Natural killer cell (primary cell): ENCODE data around the gene PYCARD. TPM values are rescaled to one million over a fixed set of nuclear protein-coding genes. Genes with fewer than 3 reads are reported as not detected.
"Not testable (repeated sequence)": the region's sequence is repeated elsewhere in the genome, so short reads cannot be mapped to it uniquely, and the experiment has no call there.

ENCODE experiments used
- ATAC-seq, 3 donors: fragments of 150-1000 bp in 2 of 3; fragments of 200-7000 bp in 1 of 3; cut with Tn5 transposase; 1 replicate in 1 of 3; 2 replicates in 2 of 3; pipeline ENCODE4 v1.10.0; 2021; ENCODE audit warnings: mild to moderate bottlenecking in 2 of 3, moderate library complexity in 2 of 3
- DNase-seq, 2 donors: peaks; one replicate each; pipeline versions ENCODE4 v3.0.0 to v3.0.0-alpha.2; 2013 to 2021; ENCODE audit warnings: mixed read lengths in 1 of 2
- H3K27ac ChIP-seq: one replicate; pipeline ENCODE4 v1.5.1; 2013; ENCODE audit warnings: mild to moderate bottlenecking, low read length
- H3K27me3 ChIP-seq: one replicate; pipeline ENCODE4 v1.6.1; 2013; ENCODE audit warnings: low read length; ENCODE audit not compliant: control insufficient read depth, insufficient read depth
- H3K36me3 ChIP-seq: one replicate; pipeline ENCODE4 v1.6.1; 2013; ENCODE audit warnings: low read length; ENCODE audit not compliant: control insufficient read depth, insufficient read depth
- H3K4me1 ChIP-seq: one replicate; pipeline ENCODE4 v1.6.1; 2013; ENCODE audit warnings: low read length; ENCODE audit not compliant: control insufficient read depth, insufficient read depth
- H3K4me3 ChIP-seq: one replicate; pipeline ENCODE4 v1.5.1; 2013; ENCODE audit warnings: low read length
- H3K9me3 ChIP-seq: one replicate; pipeline ENCODE4 v1.6.1; 2013; ENCODE audit warnings: low read length; ENCODE audit not compliant: control insufficient read depth, insufficient read depth
- H3K27ac Mint-ChIP-seq, 2 donors: one replicate each; pipeline ENCODE4 v1.8.0; 2022; ENCODE audit warnings: mild to moderate bottlenecking in 2 of 2, mixed read lengths in 2 of 2, moderate library complexity in 1 of 2
- H3K27me3 Mint-ChIP-seq, 2 donors: one replicate each; pipeline ENCODE4 v1.8.0; 2022; ENCODE audit warnings: low read depth in 2 of 2, mixed read lengths in 2 of 2
- H3K36me3 Mint-ChIP-seq: one replicate; pipeline ENCODE4 v1.8.0; 2022; ENCODE audit warnings: mixed read lengths
- H3K4me1 Mint-ChIP-seq, 2 donors: one replicate each; pipeline ENCODE4 v1.8.0; 2022; ENCODE audit warnings: mixed read lengths in 2 of 2
- H3K4me3 Mint-ChIP-seq: one replicate; pipeline ENCODE4 v1.8.0; 2022; ENCODE audit warnings: mild to moderate bottlenecking, moderate library complexity, mixed read lengths
- H3K9me3 Mint-ChIP-seq, 2 donors: one replicate each; pipeline ENCODE4 v1.8.0; 2022; ENCODE audit warnings: mixed read lengths in 2 of 2
- CTCF ChIP-seq: fragments of 200-600 bp; IDR thresholded peaks from one replicate; pipeline ENCODE4 v1.8.0; 2022; ENCODE audit warnings: antibody characterized with exemption
- WGBS: methylation state at CpG from one replicate; pipeline ENCODE4 v1.1.7; 2013; ENCODE audit warnings: missing lambda C conversion rate; ENCODE audit not compliant: insufficient coverage; 5-methylcytosine and 5-hydroxymethylcytosine counted together
- intact Hi-C: fragments of 100-400 bp; cut with micrococcal nuclease; formaldehyde crosslinking; loops from one replicate; pipeline ENCODE4 v1.14.2; 2022
- total RNA-seq, 4 donors: library from RNA; stranded (reverse); fragments of 120-200 nt in 1 of 4; gene quantifications; one replicate each; pipeline versions ENCODE4 v1.2.3 to v1.2.4, GENCODE V29; 2013 to 2022

PYCARD gene
- total RNA-seq, 3 donors from 2014 or later (not counting 1 experiment from before 2014, with no cell fraction given), result 29.7 to 38.1 (median 37.6) TPM

DNA sequence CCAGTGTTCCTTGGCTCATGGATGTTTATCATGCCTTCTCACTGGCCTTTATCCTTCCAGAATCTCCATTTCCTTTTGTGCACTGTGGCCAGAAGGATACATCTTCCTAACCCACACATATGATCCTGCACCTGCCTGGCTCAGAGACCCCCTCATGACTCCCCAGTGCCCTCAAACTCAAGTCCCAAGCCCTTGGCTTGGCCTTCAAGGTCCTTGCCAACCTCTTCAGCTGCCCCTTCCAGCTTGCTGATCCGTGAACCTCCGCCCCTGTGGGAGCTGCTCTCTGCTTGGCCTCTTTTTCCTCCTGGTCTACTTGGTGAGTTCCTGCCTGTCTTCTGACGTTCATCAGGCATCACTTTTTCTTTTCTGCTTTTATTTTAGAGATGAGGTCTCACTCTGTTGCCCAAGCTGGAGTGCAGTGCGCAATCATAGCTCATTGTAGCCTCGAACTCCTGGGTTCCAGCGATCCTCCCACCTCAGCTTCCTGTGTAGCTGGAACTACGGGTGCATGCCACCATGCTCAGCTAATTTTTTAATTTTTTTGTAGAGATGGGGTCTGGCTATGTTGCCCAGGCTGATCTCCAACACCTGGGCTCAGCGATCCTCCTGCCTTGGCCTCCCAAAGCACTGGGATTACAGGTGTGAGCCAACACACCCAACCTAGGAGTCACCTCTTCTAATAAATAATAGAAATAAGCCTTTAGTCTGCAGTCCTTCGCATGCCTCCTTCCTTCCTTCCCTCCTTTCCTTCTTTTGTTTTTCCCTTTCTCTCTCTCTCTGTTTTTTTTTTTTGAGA, 2.5 kb upstream of the PYCARD start:
- H3K4me3 Mint-ChIP-seq, result peak overlapping the region; percentile 30
- H3K27ac Mint-ChIP-seq, result peak overlapping the region in 1 of 2 donors; percentile 8
- peak in 1 of 2 donors; percentile 9 for DNase-seq
- H3K9me3 Mint-ChIP-seq, result no peaks in the 10 kb centered on the region
- intact Hi-C loops, result loop anchor here (5.0 kb wide), 3 partner anchors 127 to 237 kb away; partner anchors contain the start of gene ZNF843
- Histone ChIP-seq H3K36me3 (no peaks in the 10 kb centered on the region), H3K27me3 (no peaks in the 10 kb centered on the region), H3K4me1 (peaks cover 26% of the 10 kb centered on the region), H3K4me3 (no peak overlapping the region), H3K27ac (no peak overlapping the region), H3K9me3 (no peaks in the 10 kb centered on the region)
- ATAC-seq, result no peak
- no peaks in the 10 kb centered on the region for H3K27me3 Mint-ChIP-seq
- 88% methylated on average over 8 of the region's 9 CpGs for WGBS
- no peak for TF ChIP-seq CTCF
- peaks cover 23 to 49% of the 10 kb centered on the region in 2 donors for H3K4me1 Mint-ChIP-seq
- H3K36me3 Mint-ChIP-seq, result no peaks in the 10 kb centered on the region

- no peaks in the 10 kb centered on the region for H3K9me3 Mint-ChIP-seq
- peak overlapping the region; percentile 87 to 89 for H3K27ac Mint-ChIP-seq
- no peaks in the 10 kb centered on the region for H3K27me3 ChIP-seq
- H3K4me3 Mint-ChIP-seq, result peak overlapping the region; percentile 91
- peaks cover 44% of the 10 kb centered on the region for H3K4me1 ChIP-seq
- peak overlapping the region; percentile 67 for H3K4me3 ChIP-seq
- intact Hi-C loops, result loop anchor here (2.0 to 5.0 kb wide), 4 partner anchors 13 to 241 kb away; partner anchors contain the start of gene ZNF843
- peak overlapping the region; percentile 67 for H3K27ac ChIP-seq
- H3K4me1 Mint-ChIP-seq, result peaks cover 45 to 63% of the 10 kb centered on the region in 2 donors
- no peaks in the 10 kb centered on the region for H3K9me3 ChIP-seq
- H3K27me3 Mint-ChIP-seq, result no peaks in the 10 kb centered on the region
- H3K36me3 Mint-ChIP-seq, result no peaks in the 10 kb centered on the region
- ATAC-seq (peak; percentile 71 to 81 (median 77)), DNase-seq (peak in 1 of 2 donors; percentile 71)
- TF ChIP-seq CTCF, result no peak
- 15% methylated on average over 33 of the region's 35 CpGs for whole genome bisulfite sequencing
- H3K36me3 ChIP-seq, result peaks cover 7% of the 10 kb centered on the region
Observed at GRCh38 chr16:31201582-31202413, 762 bp downstream of the PYCARD start.

DNA sequence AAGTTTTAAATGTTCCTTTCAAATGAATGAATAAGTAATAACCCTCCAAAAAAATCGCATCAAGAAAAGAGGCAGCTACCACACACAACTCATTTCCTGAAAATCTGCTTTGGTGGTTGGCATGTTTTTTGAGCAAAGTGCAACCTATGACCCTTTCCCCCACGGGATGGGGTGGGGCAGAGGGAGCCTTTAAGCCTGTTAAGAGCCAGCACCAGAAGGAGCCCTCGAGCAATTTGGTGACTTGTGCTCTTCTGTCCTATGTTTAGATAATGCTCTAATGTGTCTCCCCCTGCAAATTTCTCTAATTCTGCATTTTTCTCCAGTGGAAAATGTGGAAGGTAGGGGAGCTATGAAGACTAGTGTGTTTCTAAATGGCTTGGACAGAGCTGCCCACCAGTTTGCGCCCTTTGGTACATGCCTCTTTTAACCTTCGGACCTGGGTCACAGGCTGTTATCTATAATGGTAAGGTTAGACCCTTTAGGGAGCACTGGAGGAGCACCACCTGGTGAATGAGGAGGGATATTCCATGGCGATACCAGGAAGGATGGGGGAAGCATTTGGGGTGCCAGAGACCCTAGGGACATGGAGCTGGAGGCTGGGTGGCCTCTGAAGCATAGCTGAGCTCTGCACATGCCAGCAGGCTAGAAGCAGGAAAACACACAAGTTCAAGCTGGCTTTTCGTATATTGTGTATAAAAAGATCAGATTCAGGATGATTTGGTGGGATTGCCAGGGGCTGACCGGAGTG, 1.6 kb downstream of the PYCARD start:
- no peaks in the 10 kb centered on the region for H3K9me3 Mint-ChIP-seq
- no peaks in the 10 kb centered on the region for H3K27me3 Mint-ChIP-seq
- Histone ChIP-seq H3K9me3 (no peaks in the 10 kb centered on the region), H3K36me3 (peaks cover 13% of the 10 kb centered on the region), H3K27ac (peak overlapping the region; percentile 67), H3K4me3 (peak overlapping the region; percentile 67), H3K27me3 (no peaks in the 10 kb centered on the region), H3K4me1 (peaks cover 52% of the 10 kb centered on the region)
- H3K36me3 Mint-ChIP-seq, result no peaks in the 10 kb centered on the region
- TF ChIP-seq CTCF, result no peak
- H3K27ac Mint-ChIP-seq, result peak overlapping the region; percentile 87 to 89
- peaks cover 49 to 60% of the 10 kb centered on the region in 2 donors for H3K4me1 Mint-ChIP-seq
- H3K4me3 Mint-ChIP-seq, result peak overlapping the region; percentile 91
- DNase-seq, result peak in 1 of 2 donors; percentile 78
- 53% methylated on average over 8 of the region's 8 CpGs for WGBS
- intact Hi-C loops, result loop anchor here (5.0 kb wide), 3 partner anchors 131 to 241 kb away; partner anchors contain the start of gene ZNF843
- ATAC-seq, result peak; percentile 22 to 45 (median 27)

- not testable (repeated sequence) for H3K27ac ChIP-seq, H3K27me3 ChIP-seq
Observed at GRCh38 chr16:31200111-31200510, 2.4 kb downstream of the PYCARD start.

More at GRCh38 chr16:31200111-31200510, 2.4 kb downstream of the PYCARD start:
- Histone ChIP-seq H3K4me1 (peaks cover 52% of the 10 kb centered on the region), H3K36me3 (peaks cover 20% of the 10 kb centered on the region)
- not testable (repeated sequence) for H3K4me3 ChIP-seq, H3K27me3 Mint-ChIP-seq, H3K36me3 Mint-ChIP-seq, H3K9me3 ChIP-seq, H3K9me3 Mint-ChIP-seq, ATAC-seq
- H3K27ac Mint-ChIP-seq, result peak overlapping the region; percentile 82 to 87
- peaks cover 54 to 59% of the 10 kb centered on the region in 2 donors for H3K4me1 Mint-ChIP-seq
- peak overlapping the region; percentile 52 for H3K4me3 Mint-ChIP-seq
- intact Hi-C loops, result loop anchor here (5.0 kb wide), 3 partner anchors 132 to 242 kb away; partner anchors contain the start of gene ZNF843
- WGBS, result 88% methylated on average over 8 of the region's 8 CpGs
- peak in 1 of 2 donors; percentile 7 for DNase-seq
